ENCODE measurements around the gene GMEB2.
A peak's percentile ranks its signal among the peaks of the same experiment; 100 is the strongest.

Gene GMEB2

DNA sequence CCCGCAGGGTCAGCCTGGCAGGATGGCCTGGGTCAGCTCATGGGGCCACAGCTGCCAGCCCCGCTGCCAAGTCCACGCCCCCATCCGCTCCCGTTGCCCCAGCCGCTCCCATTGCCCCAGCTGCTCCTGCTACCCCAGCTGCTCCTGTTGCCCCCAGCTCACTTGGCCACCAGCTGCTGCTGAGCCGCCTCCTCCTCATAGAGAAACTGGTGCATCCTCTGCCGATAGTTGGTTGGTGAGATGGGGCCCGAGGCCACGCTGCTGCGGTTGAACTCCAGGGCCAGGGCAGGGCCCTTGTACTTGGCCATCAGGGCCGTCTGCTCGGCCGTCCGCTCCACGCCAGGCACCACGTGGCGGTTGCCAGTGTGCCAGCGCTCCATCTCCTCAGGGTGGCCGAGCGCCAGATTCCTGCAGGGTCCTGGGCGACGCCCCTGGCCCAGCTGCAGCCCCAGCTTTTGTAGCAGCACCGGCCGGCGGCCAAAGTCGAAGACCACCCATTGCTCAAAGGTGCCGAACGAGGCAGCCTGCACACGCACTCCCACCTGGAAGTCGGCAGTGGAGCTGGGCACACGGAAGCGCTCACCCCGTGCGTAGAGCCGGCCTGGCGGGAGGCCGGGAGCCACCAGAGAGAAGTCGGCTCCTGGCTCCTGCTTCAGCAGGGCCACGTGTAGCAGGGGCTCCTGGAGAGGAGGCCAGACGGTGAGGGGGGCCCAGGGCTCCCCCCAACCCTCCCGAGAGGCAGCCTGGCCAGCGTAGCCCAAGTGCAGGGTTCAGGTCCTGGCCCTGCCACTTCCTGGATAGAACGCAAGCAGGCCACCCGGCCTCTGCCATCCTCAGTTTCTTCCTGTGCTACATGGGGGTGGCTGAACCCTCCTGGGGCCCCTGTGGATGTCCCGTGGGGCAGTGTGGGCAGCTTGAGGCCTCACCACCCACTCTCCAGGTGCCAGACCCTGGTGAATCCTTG, 57.6 kb downstream of the GMEB2 start:
- Histone ChIP-seq H2BK5ac (ENCODE audit: low read depth, low read length, poor library complexity) (no peak overlapping the region), H3K79me1 (ENCODE audit: low read length) (peaks cover 4% of the 10 kb centered on the region)
- WGBS (ENCODE audit: extremely low coverage, insufficient coverage, insufficient read length): no CpG with 5 or more reads among the region's 46 CpGs

DNA sequence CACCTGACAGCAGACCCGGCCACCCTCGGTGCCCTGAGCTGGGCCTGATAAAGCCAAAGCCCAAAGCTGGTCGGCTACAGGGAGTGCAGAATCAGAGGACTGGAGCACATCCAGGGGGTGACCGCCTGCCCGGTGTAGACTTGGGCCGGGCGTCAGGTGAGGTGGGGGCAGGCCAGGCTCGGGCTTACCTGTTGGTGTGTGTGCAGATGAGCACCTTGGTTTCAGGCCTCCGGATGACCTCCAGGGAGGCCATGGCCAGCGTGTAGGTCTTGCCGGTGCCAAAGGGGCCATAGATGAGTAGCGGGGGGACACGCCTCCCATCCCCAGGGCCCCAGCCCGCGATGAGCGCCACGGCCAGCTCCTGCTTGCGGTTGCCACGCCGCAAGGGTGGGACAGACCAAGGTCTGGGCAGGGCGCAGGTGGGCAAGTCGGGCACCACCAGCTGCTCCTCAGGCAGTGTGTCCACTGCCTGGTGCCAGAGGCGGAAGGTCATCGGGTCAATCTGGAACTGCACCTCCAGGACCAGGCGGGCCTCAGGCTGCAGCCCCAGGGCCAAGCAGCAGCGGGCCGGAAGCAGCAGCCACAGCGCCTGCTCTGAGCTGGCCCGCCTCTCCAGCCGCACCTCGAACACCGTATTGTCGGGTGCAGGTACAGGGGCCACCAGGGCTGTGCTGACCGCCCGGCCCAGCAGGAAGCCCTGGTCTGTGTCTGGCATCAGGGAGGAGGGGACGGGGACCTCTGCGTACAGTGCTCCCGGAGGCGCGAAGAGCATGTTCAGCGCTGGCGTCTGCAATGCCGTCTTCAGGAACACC, 58.5 kb downstream of the GMEB2 start:
- Histone ChIP-seq H2AK5ac (ENCODE audit: low read length) (no peak overlapping the region), H3K27me3 (ENCODE audit: insufficient read depth, low read length) (no peaks in the 10 kb centered on the region), H3K4me3 (ENCODE audit: low read depth, low read length) (no peak overlapping the region), H4K12ac (ENCODE audit: low read depth, low read length) (no peak overlapping the region), H2BK120ac (ENCODE audit: insufficient read depth, low read length, poor library complexity) (no peak overlapping the region), H3K36me3 (ENCODE audit: control insufficient read depth in 1 of 2, insufficient read depth in 2 of 2, low read length in 2 of 2) (peaks cover 13 to 34% of the 10 kb centered on the region in 2 experiments), H3K23ac (ENCODE audit: low read length) (no peak overlapping the region), H2BK12ac (ENCODE audit: low read length) (no peak overlapping the region), H3K4me2 (ENCODE audit: low read length) (no peak overlapping the region), H3K18ac (ENCODE audit: low read length) (no peak overlapping the region), H3K79me2 (ENCODE audit: control insufficient read depth, insufficient read depth, low read length, poor library complexity) (no peaks in the 10 kb centered on the region), H2AFZ (ENCODE audit: insufficient read depth, low read length, poor library complexity) (no peak overlapping the region), H3K9me3 (ENCODE audit: insufficient read depth, low read depth, low read length) (peaks cover 6% of the 10 kb centered on the region), H2BK5ac (ENCODE audit: low read depth, low read length, poor library complexity) (no peak overlapping the region), H4K91ac (ENCODE audit: low read depth, low read length) (no peak overlapping the region), H3K27ac (ENCODE audit: low read depth, low read length) (no peak overlapping the region), H3K4ac (ENCODE audit: low read depth, low read length) (no peak overlapping the region), H4K8ac (ENCODE audit: low read depth, low read length) (no peak overlapping the region), H3K14ac (ENCODE audit: low read length) (no peak overlapping the region), H3K9ac (ENCODE audit: low read length) (no peak overlapping the region), H3K4me1 (ENCODE audit: control insufficient read depth in 1 of 2, insufficient read depth in 2 of 2, low read length in 2 of 2) (peaks cover 0 to 3% of the 10 kb centered on the region in 2 experiments), H3K79me1 (ENCODE audit: low read length) (no peaks in the 10 kb centered on the region)
- WGBS (ENCODE audit: extremely low coverage, insufficient coverage, insufficient read length): no CpG with 5 or more reads among the region's 43 CpGs
- no peak for DNase-seq

More for the DNA sequence above, 57.6 kb downstream of the GMEB2 start:
- H2BK12ac ChIP-seq (ENCODE audit: low read length): no peak overlapping the region
- no peak overlapping the region for H4K91ac ChIP-seq (ENCODE audit: low read depth, low read length)
- no peaks in the 10 kb centered on the region for H3K27me3 ChIP-seq (ENCODE audit: insufficient read depth, low read length)
- no peak overlapping the region for H4K12ac ChIP-seq (ENCODE audit: low read depth, low read length)
- H3K4me2 ChIP-seq (ENCODE audit: low read length): no peak overlapping the region
- no peak overlapping the region for H4K8ac ChIP-seq (ENCODE audit: low read depth, low read length)
- H3K23ac ChIP-seq (ENCODE audit: low read length): no peak overlapping the region
- peaks cover under 1 to 8% of the 10 kb centered on the region in 2 experiments for H3K4me1 ChIP-seq (ENCODE audit: control insufficient read depth in 1 of 2, insufficient read depth in 2 of 2, low read length in 2 of 2)
- no peak overlapping the region for H3K14ac ChIP-seq (ENCODE audit: low read length)
- no peak overlapping the region for H3K18ac ChIP-seq (ENCODE audit: low read length)
- H2AK5ac ChIP-seq (ENCODE audit: low read length): no peak overlapping the region
- H3K79me2 ChIP-seq (ENCODE audit: control insufficient read depth, insufficient read depth, low read length, poor library complexity): peaks cover 3% of the 10 kb centered on the region
- H3K36me3 ChIP-seq (ENCODE audit: control insufficient read depth in 1 of 2, insufficient read depth in 2 of 2, low read length in 2 of 2): peaks cover 13 to 26% of the 10 kb centered on the region in 2 experiments
- H3K27ac ChIP-seq (ENCODE audit: low read depth, low read length): no peak overlapping the region
- no peak overlapping the region for H2AFZ ChIP-seq (ENCODE audit: insufficient read depth, low read length, poor library complexity)
- no peak overlapping the region for H3K4ac ChIP-seq (ENCODE audit: low read depth, low read length)
- no peak overlapping the region for H3K4me3 ChIP-seq (ENCODE audit: low read depth, low read length)
- H2BK120ac ChIP-seq (ENCODE audit: insufficient read depth, low read length, poor library complexity): no peak overlapping the region
- no peak for DNase-seq
- H3K9ac ChIP-seq (ENCODE audit: low read length): no peak overlapping the region
- H3K9me3 ChIP-seq (ENCODE audit: insufficient read depth, low read depth, low read length): peaks cover 5% of the 10 kb centered on the region

DNA sequence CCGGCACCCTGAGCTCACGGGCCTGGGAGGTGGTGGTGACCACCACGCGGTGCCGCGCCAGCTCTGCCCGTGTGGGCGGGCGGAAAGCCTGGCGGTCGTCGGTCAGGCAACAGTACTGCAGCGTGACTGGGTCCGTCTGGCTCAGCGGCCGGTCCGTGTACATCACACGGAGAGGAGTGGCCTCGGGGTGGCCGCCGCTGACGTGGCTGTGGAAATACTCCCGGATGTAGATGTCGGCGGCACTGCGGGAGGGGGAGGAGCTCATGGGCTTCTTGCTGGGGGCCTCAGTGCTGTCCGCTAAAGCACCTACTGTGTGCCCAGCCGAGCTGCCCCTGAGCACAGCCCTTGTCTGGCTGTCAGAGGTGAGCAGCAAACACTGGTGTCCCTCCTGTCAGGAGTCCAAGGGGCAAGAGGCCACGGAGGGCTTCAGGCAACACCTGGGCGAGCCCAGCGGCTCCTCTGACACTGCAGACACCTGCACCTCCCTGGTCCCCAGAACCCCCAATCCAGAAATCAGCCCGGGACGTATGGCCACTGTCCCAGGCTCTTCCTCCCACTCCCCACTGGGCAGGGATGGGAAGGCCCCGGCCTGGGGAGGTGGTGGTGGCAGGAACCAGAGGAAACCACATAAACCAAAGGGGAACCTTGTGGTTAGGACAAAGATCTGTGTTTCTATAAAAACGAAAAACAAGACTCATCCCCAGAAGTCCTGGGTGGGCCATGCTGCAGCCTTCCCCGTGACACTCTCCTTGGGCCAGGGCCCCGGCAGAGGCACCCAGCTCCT, 59.3 kb downstream of the GMEB2 start:
- no peaks in the 10 kb centered on the region for H3K79me2 ChIP-seq (ENCODE audit: control insufficient read depth, insufficient read depth, low read length, poor library complexity)
- H3K36me3 ChIP-seq (ENCODE audit: control insufficient read depth in 1 of 2, insufficient read depth in 2 of 2, low read length in 2 of 2): peaks cover 13 to 41% of the 10 kb centered on the region in 2 experiments
- WGBS (ENCODE audit: extremely low coverage, insufficient coverage, insufficient read length): no CpG with 5 or more reads among the region's 37 CpGs
- no peak overlapping the region for H2AFZ ChIP-seq (ENCODE audit: insufficient read depth, low read length, poor library complexity)
- H3K27me3 ChIP-seq (ENCODE audit: insufficient read depth, low read length): no peaks in the 10 kb centered on the region
- no peak overlapping the region for H3K4me2 ChIP-seq (ENCODE audit: low read length)
- H3K18ac ChIP-seq (ENCODE audit: low read length): no peak overlapping the region
- no peak overlapping the region for H4K12ac ChIP-seq (ENCODE audit: low read depth, low read length)
- peak; percentile 25 to 33 for DNase-seq
- no peak overlapping the region for H3K4me3 ChIP-seq (ENCODE audit: low read depth, low read length)
- H3K4me1 ChIP-seq (ENCODE audit: control insufficient read depth in 1 of 2, insufficient read depth in 2 of 2, low read length in 2 of 2): no peaks in the 10 kb centered on the region
- no peak overlapping the region for H4K8ac ChIP-seq (ENCODE audit: low read depth, low read length)
- H2BK5ac ChIP-seq (ENCODE audit: low read depth, low read length, poor library complexity): no peak overlapping the region
- H2AK5ac ChIP-seq (ENCODE audit: low read length): no peak overlapping the region
- H3K27ac ChIP-seq (ENCODE audit: low read depth, low read length): no peak overlapping the region
- H3K4ac ChIP-seq (ENCODE audit: low read depth, low read length): no peak overlapping the region
- no peak overlapping the region for H4K91ac ChIP-seq (ENCODE audit: low read depth, low read length)
- H2BK120ac ChIP-seq (ENCODE audit: insufficient read depth, low read length, poor library complexity): no peak overlapping the region
- H3K23ac ChIP-seq (ENCODE audit: low read length): no peak overlapping the region
- no peak overlapping the region for H2BK12ac ChIP-seq (ENCODE audit: low read length)
- H3K9ac ChIP-seq (ENCODE audit: low read length): no peak overlapping the region
- no peaks in the 10 kb centered on the region for H3K79me1 ChIP-seq (ENCODE audit: low read length)
- peaks cover 6% of the 10 kb centered on the region for H3K9me3 ChIP-seq (ENCODE audit: insufficient read depth, low read depth, low read length)
- H3K14ac ChIP-seq (ENCODE audit: low read length): no peak overlapping the region

DNA sequence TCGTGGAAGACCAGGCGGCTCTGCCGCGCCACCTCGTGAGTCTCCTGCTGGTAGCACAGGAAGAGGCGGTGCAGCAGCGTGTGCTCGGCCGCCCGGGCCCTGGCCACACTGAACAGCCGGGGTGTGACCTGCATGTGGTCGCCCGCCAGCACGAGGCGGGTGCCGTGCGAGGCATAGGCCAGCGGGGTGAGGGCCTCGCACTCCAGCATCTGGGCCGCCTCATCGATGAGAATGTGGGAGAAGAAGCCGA, 59.8 kb downstream of the GMEB2 start:
- WGBS (ENCODE audit: extremely low coverage, insufficient coverage, insufficient read length): no CpG with 5 or more reads among the region's 22 CpGs
- no peak overlapping the region for H3K23ac ChIP-seq (ENCODE audit: low read length)
- no peak overlapping the region for H4K12ac ChIP-seq (ENCODE audit: low read depth, low read length)

More for the DNA sequence above, 59.8 kb downstream of the GMEB2 start:
- no peak overlapping the region for H2AFZ ChIP-seq (ENCODE audit: insufficient read depth, low read length, poor library complexity)
- H3K4me3 ChIP-seq (ENCODE audit: low read depth, low read length): no peak overlapping the region
- H4K8ac ChIP-seq (ENCODE audit: low read depth, low read length): no peak overlapping the region
- H2BK12ac ChIP-seq (ENCODE audit: low read length): no peak overlapping the region
- H2BK120ac ChIP-seq (ENCODE audit: insufficient read depth, low read length, poor library complexity): no peak overlapping the region
- no peak overlapping the region for H3K14ac ChIP-seq (ENCODE audit: low read length)
- no peak overlapping the region for H3K18ac ChIP-seq (ENCODE audit: low read length)
- H3K4me1 ChIP-seq (ENCODE audit: control insufficient read depth in 1 of 2, insufficient read depth in 2 of 2, low read length in 2 of 2): no peaks in the 10 kb centered on the region
- H2BK5ac ChIP-seq (ENCODE audit: low read depth, low read length, poor library complexity): no peak overlapping the region
- H3K27ac ChIP-seq (ENCODE audit: low read depth, low read length): no peak overlapping the region
- H4K91ac ChIP-seq (ENCODE audit: low read depth, low read length): no peak overlapping the region
- no peak overlapping the region for H2AK5ac ChIP-seq (ENCODE audit: low read length)
- no peak overlapping the region for H3K4me2 ChIP-seq (ENCODE audit: low read length)
- H3K9ac ChIP-seq (ENCODE audit: low read length): no peak overlapping the region
- DNase-seq: peak in 1 of 2 donors; percentile 18
- no peaks in the 10 kb centered on the region for H3K79me2 ChIP-seq (ENCODE audit: control insufficient read depth, insufficient read depth, low read length, poor library complexity)
- peaks cover 17 to 42% of the 10 kb centered on the region in 2 experiments for H3K36me3 ChIP-seq (ENCODE audit: control insufficient read depth in 1 of 2, insufficient read depth in 2 of 2, low read length in 2 of 2)
- no peaks in the 10 kb centered on the region for H3K79me1 ChIP-seq (ENCODE audit: low read length)
- H3K4ac ChIP-seq (ENCODE audit: low read depth, low read length): no peak overlapping the region
- no peaks in the 10 kb centered on the region for H3K27me3 ChIP-seq (ENCODE audit: insufficient read depth, low read length)
- H3K9me3 ChIP-seq (ENCODE audit: insufficient read depth, low read depth, low read length): peaks cover 6% of the 10 kb centered on the region
